PC-3 (cell line): ENCODE results near the gene UPF1. TPM values are rescaled to one million over a fixed set of nuclear protein-coding genes. Genes with fewer than 3 reads are reported as not detected.

Experiments
- ATAC-seq: fragments of 200-7000 bp; cut with Tn5 transposase; 2 replicates; pipeline ENCODE4 v1.9.1; 2020; ENCODE audit warnings: mild to moderate bottlenecking, moderate library complexity
- BruUV-seq: library from RNA; stranded (reverse); fragments of 400-500 nt; replicated peaks from 2 replicates; lab custom pipeline; 2021; lab: Mats Ljungman, UMichigan
- CTCF ChIA-PET: fragments of 300-600 bp; sonication (Branson Sonifier 250); formaldehyde crosslinking; loops from one replicate; lab custom pipeline; 2022; ENCODE audit warnings: antibody characterized with exemption; lab: Charles Lee
- POLR2A ChIA-PET: fragments of 300-600 bp; sonication (Branson Sonifier 250); formaldehyde crosslinking; loops from one replicate; lab custom pipeline; 2022; ENCODE audit warnings: antibody characterized with exemption; ENCODE audit not compliant: unreplicated experiment; lab: Charles Lee
- DNase-seq: peaks from one replicate; pipeline ENCODE4 v3.0.0-alpha.2; 2015
- H2AFZ ChIP-seq: fragments of 300-600 bp; sonication (generic); 2 replicates; pipeline ENCODE4 v1.6.0; 2016; ENCODE audit warnings: antibody characterized with exemption, low read length
- H3F3A ChIP-seq: fragments of 300-600 bp; sonication (generic); one replicate; pipeline ENCODE4 v1.6.0; 2017; ENCODE audit warnings: antibody characterized with exemption, low read length, control low read depth, mild to moderate bottlenecking; ENCODE audit not compliant: unreplicated experiment
- H3K27ac ChIP-seq: fragments of 300-600 bp; sonication (generic); 2 replicates; pipeline ENCODE4 v1.5.1; 2016; ENCODE audit warnings: mild to moderate bottlenecking, low read length
- H3K27me3 ChIP-seq: fragments of 300-600 bp; sonication (generic); 2 replicates; pipeline ENCODE4 v1.6.1; 2016; ENCODE audit warnings: low read length, mixed read lengths
- H3K36me3 ChIP-seq: fragments of 300-600 bp; sonication (generic); 2 replicates; pipeline ENCODE4 v1.6.1; 2016; ENCODE audit warnings: low read depth, mixed run types, low read length, mixed read lengths
- H3K4me1 ChIP-seq: fragments of 300-600 bp; sonication (generic); 2 replicates; pipeline ENCODE4 v1.5.1; 2016; ENCODE audit warnings: low read length; ENCODE audit not compliant: insufficient read depth
- H3K4me2 ChIP-seq: fragments of 300-600 bp; sonication (generic); 2 replicates; pipeline ENCODE4 v1.6.0; 2016; ENCODE audit warnings: low read length
- H3K4me3 ChIP-seq: fragments of 300-600 bp; sonication (generic); 2 replicates; pipeline ENCODE4 v1.5.1; 2016; ENCODE audit warnings: mild to moderate bottlenecking, low read length, mixed read lengths
- H3K79me2 ChIP-seq: fragments of 300-600 bp; sonication (generic); 2 replicates; pipeline ENCODE4 v1.6.1; 2017; ENCODE audit warnings: low read length, mixed read lengths
- H3K9ac ChIP-seq: fragments of 300-600 bp; sonication (generic); 2 replicates; pipeline ENCODE4 v1.6.0; 2016; ENCODE audit warnings: mild to moderate bottlenecking, low read length
- H3K9me2 ChIP-seq: fragments of 300-600 bp; sonication (generic); replicated peaks from 2 replicates; pipeline ENCODE4 v1.6.1; 2016; ENCODE audit warnings: mixed run types, low read length, mixed read lengths
- H3K9me3 ChIP-seq: fragments of 300-600 bp; sonication (generic); 2 replicates; pipeline ENCODE4 v1.6.1; 2016; ENCODE audit warnings: low read length, mixed read lengths
- H4K20me1 ChIP-seq: fragments of 300-600 bp; sonication (generic); 2 replicates; pipeline ENCODE4 v1.6.1; 2016; ENCODE audit warnings: low read length, mixed read lengths
- CTCF ChIP-seq: fragments of 300-600 bp; sonication (generic); conservative IDR thresholded peaks from 2 replicates; pipeline ENCODE4 v1.5.1; 2017; ENCODE audit warnings: antibody characterized with exemption, low read depth, mild to moderate bottlenecking, low read length
- EZH2 ChIP-seq: fragments of 300-600 bp; sonication (generic); IDR thresholded peaks from one replicate; pipeline ENCODE4 v1.6.1; 2017; ENCODE audit warnings: antibody characterized with exemption, mild to moderate bottlenecking, low read length; ENCODE audit not compliant: unreplicated experiment
- EZH2phosphoT487 ChIP-seq: fragments of 300-600 bp; sonication (generic); IDR thresholded peaks from 2 replicates; pipeline ENCODE4 v1.6.1; 2018; ENCODE audit warnings: mild to moderate bottlenecking, antibody characterized with exemption, low read length, borderline replicate concordance
- intact Hi-C: fragments of 100-400 bp; cut with micrococcal nuclease; formaldehyde crosslinking; loops from 2 replicates; pipeline ENCODE4 v1.9.0; 2023
- total RNA-seq: library from RNA; depleted of rRNA; stranded (reverse); fragments of >200 nt; gene quantifications from 2 replicates; pipeline ENCODE4 v1.2.3, GENCODE V29; 2014

The UPF1 gene
- total RNA-seq, 1 experiment from 2014 or later = 97.1 TPM

GRCh38 chr19:18860302-18860700 lies 28.5 kb downstream of the UPF1 start:
- Histone ChIP-seq H3K27me3 (no peaks in the 10 kb centered on the region), H3K4me3 (no peak overlapping the region), H3K79me2 (no peaks in the 10 kb centered on the region), H2AFZ (no peak overlapping the region), H4K20me1 (0 out of 2 replicates have a peak, but pooled peaks cover under 1% of the 10 kb centered on the region), H3K27ac (no peak overlapping the region), H3K9me3 (no peaks in the 10 kb centered on the region), H3K4me2 (no peak overlapping the region), H3K9me2 (no peaks in the 10 kb centered on the region), H3K36me3 (peaks cover 75% of the 10 kb centered on the region), H3F3A (no peaks in the 10 kb centered on the region), H3K4me1 (no peaks in the 10 kb centered on the region), H3K9ac (no peak overlapping the region)
- no TSS peak for BruUV-seq
- no peak for ATAC-seq
- ChIA-PET CTCF (no interaction called here), POLR2A (no interaction called here)
- no peak for TF ChIP-seq EZH2
- no peak for TF ChIP-seq CTCF
- TF ChIP-seq EZH2phosphoT487 = no peak
- DNase-seq = no peak
- intact Hi-C loops = no loop called here

- ATAC-seq (no peak), DNase-seq (no peak)
- ChIA-PET POLR2A (no interaction called here), CTCF (no interaction called here)
- H3K36me3 ChIP-seq = peaks cover 72% of the 10 kb centered on the region
- intact Hi-C loops = no loop called here
- H3F3A ChIP-seq = no peaks in the 10 kb centered on the region
- no peaks in the 10 kb centered on the region for H3K9me3 ChIP-seq
- no peaks in the 10 kb centered on the region for H3K27me3 ChIP-seq
- TF ChIP-seq EZH2 (no peak), CTCF (no peak), EZH2phosphoT487 (no peak)
- H4K20me1 ChIP-seq = no peaks in the 10 kb centered on the region
- H3K79me2 ChIP-seq = no peaks in the 10 kb centered on the region
- no TSS peak for BruUV-seq
- no peaks in the 10 kb centered on the region for H3K9me2 ChIP-seq
- H3K4me3 ChIP-seq = no peak overlapping the region
- H3K27ac ChIP-seq = no peak overlapping the region
- no peak overlapping the region for H3K4me2 ChIP-seq
- H2AFZ ChIP-seq = no peak overlapping the region
- H3K9ac ChIP-seq = no peak overlapping the region
- H3K4me1 ChIP-seq = no peaks in the 10 kb centered on the region
These were observed 29.0 kb downstream of the UPF1 start for GRCh38 chr19:18860725-18861124.

- intact Hi-C loops = no loop called here
- Histone ChIP-seq H3K9ac (no peak overlapping the region), H3K4me3 (no peak overlapping the region), H3K27ac (no peak overlapping the region), H3K79me2 (no peaks in the 10 kb centered on the region), H2AFZ (no peak overlapping the region), H3F3A (no peaks in the 10 kb centered on the region), H3K9me3 (no peaks in the 10 kb centered on the region), H3K36me3 (peaks cover 67% of the 10 kb centered on the region), H3K9me2 (no peaks in the 10 kb centered on the region), H4K20me1 (no peaks in the 10 kb centered on the region), H3K4me2 (no peak overlapping the region), H3K4me1 (no peaks in the 10 kb centered on the region), H3K27me3 (no peaks in the 10 kb centered on the region)
- DNase-seq = no peak
- no TSS peak for BruUV-seq
- no peak for ATAC-seq
- POLR2A ChIA-PET = no interaction called here
- CTCF ChIA-PET = no interaction called here
- no peak for TF ChIP-seq CTCF
- no peak for TF ChIP-seq EZH2
- TF ChIP-seq EZH2phosphoT487 = no peak
These were observed 29.5 kb downstream of the UPF1 start for GRCh38 chr19:18861235-18861634.
